Activated T-helper 17 cell treated with anti-CD3 and anti-CD28 coated beads, Interleukin-2, amount 50 U/mL, for 72 hours (primary cell): ENCODE data around the gene CD46. TPM values are rescaled to one million over a fixed set of nuclear protein-coding genes. Genes with fewer than 3 reads are reported as not detected.

ENCODE experiments used
- ATAC-seq: fragments of 150-1000 bp; cut with Tn5 transposase; replicated peaks from 2 replicates; pipeline ENCODE4 v1.10.0; 2021; ENCODE audit warnings: mild to moderate bottlenecking, moderate library complexity
- H3K27ac Mint-ChIP-seq: one replicate; pipeline ENCODE4 v1.8.0; 2022; ENCODE audit warnings: mixed read lengths
- H3K27me3 Mint-ChIP-seq: one replicate; pipeline ENCODE4 v1.8.0; 2022; ENCODE audit warnings: mixed read lengths
- H3K36me3 Mint-ChIP-seq: one replicate; pipeline ENCODE4 v1.8.0; 2022; ENCODE audit warnings: low read depth, mild to moderate bottlenecking, mixed read lengths
- H3K4me1 Mint-ChIP-seq: one replicate; pipeline ENCODE4 v1.8.0; 2022; ENCODE audit warnings: mixed read lengths
- H3K4me3 Mint-ChIP-seq: one replicate; pipeline ENCODE4 v1.8.0; 2022; ENCODE audit warnings: mild to moderate bottlenecking, mixed read lengths
- H3K9me3 Mint-ChIP-seq: one replicate; pipeline ENCODE4 v1.8.0; 2022; ENCODE audit warnings: mixed read lengths
- total RNA-seq, 2 donors: library from RNA; stranded (reverse); gene quantifications; one replicate each; pipeline ENCODE4 v1.2.3, GENCODE V29; 2022

CD46 gene
- total RNA-seq, 2 donors from 2014 or later, result 94.5 to 111 TPM

DNA sequence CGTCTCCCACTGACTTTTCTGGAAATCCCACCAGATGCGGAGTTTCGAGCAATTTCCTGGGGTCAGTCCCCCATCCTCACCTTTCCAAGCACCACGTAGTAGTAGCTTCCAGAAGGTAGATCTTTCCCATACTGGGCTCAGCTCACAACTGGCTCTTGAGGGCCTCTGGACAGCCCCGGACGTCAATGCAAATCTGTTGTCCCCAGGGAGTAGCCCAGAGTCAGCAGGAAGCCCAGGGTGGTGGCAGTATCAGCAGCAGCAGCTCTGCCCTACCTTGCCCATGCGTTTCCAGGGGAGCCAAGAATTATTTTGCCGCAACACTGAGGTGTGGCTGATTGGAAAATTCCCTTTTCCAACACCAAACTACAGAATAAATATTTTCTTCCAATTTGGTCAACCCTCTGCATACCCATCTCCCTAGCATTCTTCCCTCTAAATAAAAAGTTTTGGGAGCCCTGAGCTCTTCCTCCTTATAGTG lies 70.3 kb downstream of the CD46 start:
- Mint-ChIP-seq H3K4me3 (peak overlapping the region; percentile 82), H3K27me3 (no peaks in the 10 kb centered on the region), H3K36me3 (peaks cover 85% of the 10 kb centered on the region), H3K9me3 (no peaks in the 10 kb centered on the region), H3K4me1 (peaks cover 56% of the 10 kb centered on the region), H3K27ac (peak overlapping the region; percentile 96)
- no peak for ATAC-seq

DNA sequence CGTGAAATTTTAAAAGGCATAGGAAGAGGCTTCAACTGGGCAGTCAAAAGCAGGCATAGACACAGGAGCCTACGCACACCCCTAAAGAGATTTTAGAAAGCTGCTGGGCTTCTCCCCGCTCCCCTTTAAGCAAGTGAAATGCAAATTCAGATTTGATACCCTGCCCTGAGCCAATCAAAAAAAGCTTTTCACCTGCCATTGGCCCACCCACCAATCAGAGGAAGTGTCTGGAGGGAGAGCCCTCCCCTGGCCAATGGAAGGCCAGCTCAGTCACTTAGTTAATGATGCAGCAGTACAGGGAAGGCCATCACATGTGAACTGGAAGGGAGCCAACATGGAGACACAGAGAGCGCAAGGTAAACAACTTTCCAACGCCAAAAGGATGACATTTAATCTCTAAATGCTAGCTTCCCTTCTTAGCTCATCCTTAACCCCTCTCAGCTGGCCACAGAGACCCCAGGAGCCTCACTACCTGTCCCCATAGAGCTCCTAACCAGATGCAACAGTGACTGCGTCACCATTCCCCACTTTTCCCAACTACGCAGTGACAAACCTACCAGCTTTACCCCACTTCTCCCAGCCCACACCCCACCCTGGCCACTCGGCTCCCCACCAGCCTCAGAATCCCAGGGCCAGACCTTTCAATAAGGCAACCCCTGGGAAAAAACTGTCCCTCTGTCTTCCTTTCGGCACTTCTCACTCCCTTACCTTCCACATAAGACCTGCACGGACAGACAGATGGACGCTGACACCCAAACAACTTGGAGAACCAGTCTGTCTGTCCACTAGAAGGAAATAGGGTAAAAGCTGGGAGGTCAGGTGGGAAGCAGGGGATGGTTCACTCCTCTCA lies 71.0 kb downstream of the CD46 start:
- Mint-ChIP-seq H3K36me3 (peaks cover 78% of the 10 kb centered on the region), H3K27ac (peak overlapping the region; percentile 96), H3K4me1 (peaks cover 52% of the 10 kb centered on the region), H3K9me3 (no peaks in the 10 kb centered on the region), H3K4me3 (peak overlapping the region; percentile 82), H3K27me3 (no peaks in the 10 kb centered on the region)
- ATAC-seq, result peak; percentile 43

DNA sequence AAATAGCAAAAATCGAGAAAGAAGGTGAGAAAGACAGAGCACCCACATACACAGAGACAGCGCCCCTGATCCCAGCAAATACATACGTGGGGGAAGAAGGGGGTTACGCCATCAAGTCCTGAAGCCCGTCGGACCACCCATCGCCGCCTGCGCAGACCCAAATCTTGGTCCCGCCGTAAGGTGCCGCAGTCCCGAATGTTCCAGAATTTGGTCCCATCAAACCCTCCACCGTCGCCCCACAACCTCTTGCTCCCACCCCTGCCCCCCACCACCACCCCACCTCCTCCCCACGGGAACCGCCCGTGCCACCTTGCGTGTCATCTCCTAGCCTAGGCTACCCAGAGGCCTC lies 71.7 kb downstream of the CD46 start:
- Mint-ChIP-seq H3K4me3 (peak overlapping the region; percentile 82), H3K27ac (peak overlapping the region; percentile 96), H3K27me3 (no peaks in the 10 kb centered on the region), H3K9me3 (no peaks in the 10 kb centered on the region), H3K4me1 (peaks cover 57% of the 10 kb centered on the region), H3K36me3 (peaks cover 77% of the 10 kb centered on the region)
- ATAC-seq, result no peak

DNA sequence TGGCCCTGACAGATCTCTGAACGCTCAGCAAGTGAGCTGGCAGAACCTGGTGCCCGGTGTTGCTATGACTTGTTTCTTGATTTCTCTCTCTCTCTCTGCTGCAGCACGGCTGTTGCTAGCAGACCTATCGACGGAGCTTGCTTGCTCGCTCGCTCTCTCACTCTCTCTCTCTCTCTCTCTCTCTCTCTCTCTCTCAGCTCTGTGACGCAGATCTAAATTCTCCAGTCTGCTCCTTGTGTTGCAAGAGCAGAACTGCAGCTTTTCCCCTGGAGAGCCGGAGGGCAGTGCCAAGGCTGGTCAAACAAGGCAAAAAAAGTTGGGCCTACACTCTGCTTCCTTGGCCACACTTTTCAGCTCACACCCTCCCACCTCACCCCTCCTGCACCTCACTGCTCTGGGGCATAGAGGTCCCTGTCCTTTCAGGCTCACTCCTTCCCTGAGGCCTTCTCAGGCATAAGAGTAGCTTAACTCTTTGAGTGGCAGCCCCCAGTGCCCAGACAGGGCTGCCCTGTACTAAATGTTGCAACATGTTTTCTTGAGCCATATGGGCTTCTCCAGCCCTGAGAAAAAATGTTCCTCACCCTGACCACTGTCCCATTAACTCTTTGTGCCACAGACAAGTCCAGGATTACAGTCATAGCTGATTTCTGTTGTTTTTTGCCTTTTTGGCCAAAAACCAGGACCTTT lies 72.2 kb downstream of the CD46 start:
- Mint-ChIP-seq H3K9me3 (no peaks in the 10 kb centered on the region), H3K4me1 (peaks cover 62% of the 10 kb centered on the region), H3K27me3 (no peaks in the 10 kb centered on the region), H3K36me3 (peaks cover 72% of the 10 kb centered on the region), H3K27ac (peak overlapping the region; percentile 96), H3K4me3 (peak overlapping the region; percentile 82)
- ATAC-seq, result peak; percentile 62

DNA sequence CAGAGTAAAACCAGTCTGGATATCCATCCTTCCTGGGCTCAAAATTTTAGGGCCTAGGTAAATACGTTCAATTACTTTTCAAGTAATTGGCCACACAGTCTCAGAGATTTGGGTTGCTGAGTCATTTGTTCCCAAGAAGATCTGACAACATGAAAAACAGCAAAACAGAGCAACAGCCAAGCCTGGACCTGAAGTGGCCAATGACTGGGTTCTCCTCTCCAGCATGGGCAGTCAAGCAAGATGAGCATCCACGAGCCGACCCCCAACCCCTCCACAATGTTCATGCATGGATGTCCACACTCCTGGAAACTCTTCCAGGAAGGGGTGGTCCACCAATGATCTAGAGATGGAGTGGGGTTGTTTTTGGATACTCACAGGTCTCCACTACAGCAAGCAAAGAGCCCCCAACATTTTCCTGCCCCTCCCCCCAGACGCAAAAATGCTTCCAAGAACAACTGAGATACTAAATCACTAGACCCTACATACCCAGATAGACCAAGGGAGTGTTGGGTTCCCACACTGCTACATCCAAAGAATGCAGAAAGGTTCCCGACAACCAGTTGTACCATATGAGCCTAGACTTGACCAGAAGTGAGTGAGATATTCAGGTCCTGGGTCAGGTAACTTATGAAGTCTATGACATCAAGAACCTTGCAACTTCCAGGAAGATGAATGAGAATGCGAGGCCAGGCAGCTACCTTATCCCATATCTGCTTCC lies 73.0 kb downstream of the CD46 start:
- H3K4me3 Mint-ChIP-seq, result peak overlapping the region; percentile 82
- H3K27ac Mint-ChIP-seq, result peak overlapping the region; percentile 96
- peaks cover 66% of the 10 kb centered on the region for H3K4me1 Mint-ChIP-seq
- peaks cover 63% of the 10 kb centered on the region for H3K36me3 Mint-ChIP-seq
- ATAC-seq, result no peak
- H3K9me3 Mint-ChIP-seq, result no peaks in the 10 kb centered on the region
- no peaks in the 10 kb centered on the region for H3K27me3 Mint-ChIP-seq

DNA sequence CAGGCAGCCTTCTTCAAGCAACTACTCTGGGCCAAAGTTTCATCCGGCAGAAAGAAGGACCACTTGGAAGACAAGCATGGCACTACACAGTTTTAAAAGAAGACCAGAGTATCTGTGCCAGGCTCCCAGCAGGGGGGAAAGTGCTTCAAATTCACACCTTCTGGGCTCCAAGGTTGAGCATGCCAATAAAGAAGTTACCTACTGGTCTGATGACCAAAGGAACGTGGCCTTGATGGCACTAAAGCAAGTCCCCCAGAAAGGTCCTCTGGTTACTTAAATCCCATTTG lies 73.5 kb downstream of the CD46 start:
- Mint-ChIP-seq H3K9me3 (no peaks in the 10 kb centered on the region), H3K36me3 (peaks cover 63% of the 10 kb centered on the region), H3K27me3 (no peaks in the 10 kb centered on the region), H3K4me3 (peak overlapping the region; percentile 82), H3K27ac (peak overlapping the region; percentile 96), H3K4me1 (peaks cover 66% of the 10 kb centered on the region)
- no peak for ATAC-seq

DNA sequence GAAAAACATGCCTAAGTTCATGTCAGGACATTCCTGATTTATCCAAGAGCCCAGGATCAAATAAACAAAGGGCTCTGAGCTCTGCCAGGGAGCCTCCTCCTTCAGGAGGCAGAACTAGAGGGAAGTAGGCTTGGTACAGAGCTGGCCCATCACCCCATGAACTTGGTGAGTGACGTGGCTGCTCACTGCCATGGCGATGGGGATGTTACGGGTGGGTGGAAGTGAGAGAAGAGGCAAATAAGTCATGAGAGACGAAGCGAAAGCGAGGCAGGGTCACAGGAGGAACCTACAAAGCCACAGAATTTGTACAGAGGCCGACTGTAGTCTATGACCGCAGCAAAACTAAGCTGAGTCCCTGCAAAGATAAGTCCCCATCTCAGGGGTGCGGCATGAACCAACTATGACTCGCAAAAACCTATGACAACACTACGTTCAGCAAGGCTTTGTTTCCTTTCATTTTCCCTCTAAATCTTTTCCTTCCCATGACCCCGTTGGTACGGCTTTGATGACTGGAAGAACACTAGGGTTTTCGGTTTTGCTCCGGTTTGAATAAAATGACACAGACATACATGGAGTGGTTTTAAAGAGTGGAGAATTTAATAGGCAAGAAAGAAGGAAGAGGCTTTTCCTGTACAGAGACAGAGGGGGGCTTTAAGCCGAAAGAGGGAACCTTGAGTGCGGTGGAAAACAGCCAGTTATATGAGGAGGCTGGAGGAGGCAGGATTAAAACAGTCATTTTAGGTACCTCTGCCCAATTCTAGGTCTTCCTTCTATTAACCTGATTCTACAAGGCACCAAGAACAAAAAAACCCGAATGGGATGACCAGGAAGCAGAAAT lies 74.1 kb downstream of the CD46 start:
- H3K36me3 Mint-ChIP-seq, result peaks cover 63% of the 10 kb centered on the region
- ATAC-seq, result peak; percentile 85
- H3K27me3 Mint-ChIP-seq, result no peaks in the 10 kb centered on the region
- H3K4me1 Mint-ChIP-seq, result peaks cover 68% of the 10 kb centered on the region
- peak overlapping the region; percentile 96 for H3K27ac Mint-ChIP-seq
- H3K9me3 Mint-ChIP-seq, result no peaks in the 10 kb centered on the region
- peak overlapping the region; percentile 82 for H3K4me3 Mint-ChIP-seq

DNA sequence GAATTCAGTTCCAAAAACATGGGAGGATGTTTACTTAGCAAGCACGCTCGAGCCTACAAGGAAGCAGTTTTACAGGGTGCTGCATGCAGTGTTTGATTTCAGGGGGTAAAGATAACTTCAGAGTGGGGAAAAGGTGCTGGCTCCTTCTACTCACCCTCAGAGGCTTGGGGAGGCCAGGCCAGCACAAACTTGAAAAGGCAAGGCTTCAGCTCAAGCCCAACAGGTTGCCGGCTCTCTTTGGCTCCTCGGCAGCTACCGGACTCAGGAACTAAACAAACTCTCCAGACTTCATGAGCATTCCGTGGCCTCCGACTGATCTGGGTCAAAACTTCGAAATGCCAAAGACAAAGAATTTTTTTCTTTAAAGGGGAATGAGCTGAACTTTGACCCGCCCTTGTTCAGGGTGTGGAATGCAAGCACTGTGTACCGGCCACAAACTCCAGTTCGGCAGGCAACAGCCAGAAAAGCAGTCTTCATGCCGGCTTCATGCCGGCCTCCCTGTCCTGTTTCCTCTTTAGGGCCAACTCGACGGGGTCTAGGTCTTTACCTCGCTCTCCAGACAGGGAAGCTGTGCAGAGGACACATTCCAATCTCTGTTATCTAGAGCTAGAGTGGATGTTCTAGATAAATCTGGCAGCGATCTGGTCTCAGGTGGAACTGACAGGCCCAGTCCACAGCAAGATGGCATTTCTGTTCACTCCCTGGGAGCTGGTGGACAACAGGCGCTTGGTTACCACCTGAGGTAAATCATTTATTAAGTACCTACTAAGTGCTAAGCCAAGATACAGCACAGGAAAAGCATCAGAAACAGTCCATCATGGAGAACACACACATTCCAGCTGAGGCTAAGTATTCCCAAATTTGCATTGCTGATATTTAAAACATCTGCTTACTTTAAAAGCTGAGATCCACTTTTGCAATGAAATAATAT lies 75.0 kb downstream of the CD46 start:
- no peaks in the 10 kb centered on the region for H3K27me3 Mint-ChIP-seq
- ATAC-seq, result no peak
- H3K4me3 Mint-ChIP-seq, result peak overlapping the region; percentile 82
- H3K36me3 Mint-ChIP-seq, result peaks cover 64% of the 10 kb centered on the region
- H3K27ac Mint-ChIP-seq, result peak overlapping the region; percentile 96
- H3K4me1 Mint-ChIP-seq, result peaks cover 73% of the 10 kb centered on the region
- H3K9me3 Mint-ChIP-seq, result no peaks in the 10 kb centered on the region

DNA sequence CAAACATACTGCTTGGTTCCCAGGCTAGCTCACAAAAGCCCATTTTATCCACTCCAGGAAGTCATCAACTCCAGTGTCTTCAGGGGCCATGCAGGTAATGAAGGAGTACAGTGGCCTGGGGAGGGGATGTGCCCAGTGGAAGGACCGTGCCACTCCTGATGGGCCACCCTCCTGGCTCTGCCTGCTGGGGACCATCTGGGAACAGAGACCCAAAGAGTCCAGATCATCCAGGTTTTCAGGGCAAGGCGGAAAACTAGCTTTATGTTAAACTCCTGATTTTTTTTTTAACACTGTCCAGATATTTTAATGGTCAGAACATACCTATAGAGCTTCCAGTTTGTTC lies 75.6 kb downstream of the CD46 start:
- H3K4me3 Mint-ChIP-seq, result peak overlapping the region; percentile 82
- no peak for ATAC-seq
- no peaks in the 10 kb centered on the region for H3K27me3 Mint-ChIP-seq
- peaks cover 74% of the 10 kb centered on the region for H3K4me1 Mint-ChIP-seq
- peak overlapping the region; percentile 96 for H3K27ac Mint-ChIP-seq
- H3K36me3 Mint-ChIP-seq, result peaks cover 58% of the 10 kb centered on the region
- no peaks in the 10 kb centered on the region for H3K9me3 Mint-ChIP-seq

DNA sequence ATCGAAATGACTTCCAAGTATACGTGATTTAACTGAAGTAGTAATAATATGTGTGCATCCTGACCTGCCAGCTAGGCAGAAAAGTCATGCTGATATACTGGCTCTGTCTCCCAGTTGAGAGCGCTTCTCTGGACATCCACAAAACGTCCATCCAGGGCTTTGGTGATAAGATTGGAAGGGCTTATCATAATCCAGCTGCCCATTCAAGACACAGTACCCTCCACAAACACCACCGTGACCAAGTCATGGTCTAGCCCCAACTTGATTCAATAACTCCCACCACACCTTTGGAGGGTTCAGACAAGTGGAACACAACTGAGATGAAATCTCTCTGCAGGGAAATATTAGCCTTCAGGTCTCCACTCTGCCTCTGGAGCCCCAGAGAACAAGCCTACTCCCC lies 76.2 kb downstream of the CD46 start:
- H3K9me3 Mint-ChIP-seq, result no peaks in the 10 kb centered on the region
- H3K4me3 Mint-ChIP-seq, result peak overlapping the region; percentile 44
- peak overlapping the region; percentile 96 for H3K27ac Mint-ChIP-seq
- ATAC-seq, result no peak
- H3K4me1 Mint-ChIP-seq, result peaks cover 72% of the 10 kb centered on the region
- H3K27me3 Mint-ChIP-seq, result no peaks in the 10 kb centered on the region
- peaks cover 52% of the 10 kb centered on the region for H3K36me3 Mint-ChIP-seq

DNA sequence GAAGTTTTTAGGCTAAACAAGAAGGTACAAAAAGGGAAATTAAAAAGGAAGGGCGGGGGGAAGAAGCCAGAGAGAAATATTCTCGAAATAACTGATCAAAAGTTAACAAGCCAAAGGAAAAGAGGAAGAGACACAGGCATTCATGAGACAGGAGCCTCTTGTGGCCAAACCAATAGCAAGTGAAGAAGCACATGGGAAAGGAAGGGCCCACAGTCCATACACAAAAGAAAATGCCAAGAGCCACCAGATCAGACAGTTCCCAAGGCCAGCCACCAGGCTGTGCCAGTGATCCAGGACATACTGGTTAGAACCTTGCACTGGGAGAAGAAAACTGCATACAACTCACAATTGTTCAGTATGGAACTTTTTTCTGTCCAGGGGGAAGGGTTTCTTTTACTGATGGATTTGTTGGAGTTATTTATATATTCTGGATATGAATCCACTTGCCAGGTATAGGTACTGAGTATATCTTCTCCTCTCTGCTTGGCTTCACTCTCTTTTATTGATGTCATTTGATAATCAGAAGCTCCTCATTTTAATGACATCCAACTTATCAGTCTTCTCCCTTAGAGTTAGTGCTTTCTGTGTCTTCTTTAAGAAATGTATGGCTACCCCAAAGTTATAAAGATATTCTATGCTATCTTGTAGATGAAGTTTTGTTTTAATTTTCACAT lies 76.8 kb downstream of the CD46 start:
- Mint-ChIP-seq H3K4me3 (peak overlapping the region; percentile 44), H3K27ac (peak overlapping the region; percentile 96), H3K4me1 (peaks cover 72% of the 10 kb centered on the region), H3K9me3 (no peaks in the 10 kb centered on the region), H3K27me3 (no peaks in the 10 kb centered on the region), H3K36me3 (peaks cover 46% of the 10 kb centered on the region)
- ATAC-seq, result no peak

DNA sequence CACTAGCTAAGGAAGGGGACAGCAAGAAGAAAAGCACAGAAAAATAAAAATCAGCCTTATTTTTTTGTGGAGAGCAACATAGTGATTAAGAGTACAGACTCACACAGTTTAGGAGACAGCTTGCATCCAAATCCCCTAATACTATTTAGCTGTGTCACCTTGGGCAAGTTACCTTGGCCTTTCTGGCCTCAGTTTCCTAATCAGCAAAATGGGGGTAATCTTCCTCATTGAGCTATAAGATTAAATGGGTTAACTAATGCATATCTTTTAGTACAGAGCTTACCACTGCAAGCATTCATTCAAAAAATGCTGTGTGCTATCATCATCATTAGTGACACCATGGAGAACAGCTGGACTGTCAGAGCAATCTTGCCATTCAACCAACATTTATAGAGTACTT lies 77.7 kb downstream of the CD46 start:
- no peaks in the 10 kb centered on the region for H3K9me3 Mint-ChIP-seq
- H3K4me1 Mint-ChIP-seq, result peaks cover 71% of the 10 kb centered on the region
- peaks cover 37% of the 10 kb centered on the region for H3K36me3 Mint-ChIP-seq
- no peaks in the 10 kb centered on the region for H3K27me3 Mint-ChIP-seq
- ATAC-seq, result no peak
- H3K4me3 Mint-ChIP-seq, result peak overlapping the region; percentile 44
- H3K27ac Mint-ChIP-seq, result peak overlapping the region; percentile 68

DNA sequence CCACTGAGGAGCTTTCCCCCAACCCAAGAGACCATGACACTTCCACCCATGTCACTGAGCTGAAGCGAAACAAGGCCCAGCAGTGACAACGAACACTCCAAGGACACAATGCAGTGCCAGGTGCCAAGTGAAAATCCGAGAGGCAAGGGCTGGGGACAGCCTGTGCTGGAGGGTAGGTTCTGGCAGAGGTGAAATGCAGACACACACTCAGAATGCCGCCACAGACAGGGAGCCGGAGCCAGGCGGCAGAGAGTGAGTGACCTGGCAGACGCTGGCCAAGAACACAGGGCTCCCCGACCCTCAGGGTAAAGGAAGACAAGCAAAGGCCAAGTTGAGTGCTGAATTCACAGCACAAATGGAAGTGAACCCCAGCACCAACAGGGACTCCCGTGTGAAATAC lies 78.9 kb downstream of the CD46 start:
- Mint-ChIP-seq H3K4me3 (peak overlapping the region; percentile 48), H3K9me3 (no peaks in the 10 kb centered on the region), H3K4me1 (peaks cover 75% of the 10 kb centered on the region), H3K36me3 (peaks cover 36% of the 10 kb centered on the region), H3K27me3 (no peaks in the 10 kb centered on the region), H3K27ac (peak overlapping the region; percentile 84)
- no peak for ATAC-seq
